HG03442 (cell line): ENCODE data around the gene SLC17A7.
A peak's percentile ranks its signal among the peaks of the same experiment; 100 is the strongest.
"Not testable (repeated sequence)": the region's sequence is repeated elsewhere in the genome, so short reads cannot be mapped to it uniquely, and the experiment has no call there.

ENCODE experiments used
- ATAC-seq: cut with Tn5 transposase; IDR thresholded peaks from one replicate; pipeline ENCODE4 v1.9.1; 2021; ENCODE audit warnings: mild to moderate bottlenecking, moderate library complexity; ENCODE audit not compliant: unreplicated experiment

SLC17A7 gene

GRCh38 chr19:49441210-49441959 is at the start of gene SLC17A7:
SLC17A7 (minus strand) TSS chr19:49441527; CDS start chr19:49441379, 148 bp downstream.
- no peak for ATAC-seq

- no peak for ATAC-seq
These were observed 49.1 kb upstream of the SLC17A7 start for GRCh38 chr19:49490287-49491029.

GRCh38 chr19:49489601-49490167 is 48.4 kb upstream of the SLC17A7 start:
- no peak for ATAC-seq

- ATAC-seq, result no peak
These were observed 47.7 kb upstream of the SLC17A7 start for GRCh38 chr19:49488863-49489537.

GRCh38 chr19:49488046-49488862 is 46.9 kb upstream of the SLC17A7 start:
- no peak for ATAC-seq

- peak; percentile 86 for ATAC-seq
These were observed 46.1 kb upstream of the SLC17A7 start, which contains the start of gene RPL13A for GRCh38 chr19:49487277-49488045. RPL13A (plus strand) TSS chr19:49487608; CDS start chr19:49487630, 22 bp downstream.

GRCh38 chr19:49486710-49487276 is 45.5 kb upstream of the SLC17A7 start:
- no peak for ATAC-seq

- ATAC-seq, result no peak
These were observed 44.9 kb upstream of the SLC17A7 start for GRCh38 chr19:49486232-49486631.

GRCh38 chr19:49481020-49481683 is 39.8 kb upstream of the SLC17A7 start:
- no peak for ATAC-seq

GRCh38 chr19:49479975-49480628 is 38.8 kb upstream of the SLC17A7 start:
- ATAC-seq, result no peak

- ATAC-seq, result no peak
These were observed 34.9 kb upstream of the SLC17A7 start for GRCh38 chr19:49475995-49476880.

GRCh38 chr19:49475191-49475917 is 34.0 kb upstream of the SLC17A7 start:
- ATAC-seq, result no peak

GRCh38 chr19:49474542-49474924 is 33.2 kb upstream of the SLC17A7 start:
- no peak for ATAC-seq

- peak; percentile 38 for ATAC-seq
These were observed 32.7 kb upstream of the SLC17A7 start, which contains the start of gene FLT3LG for GRCh38 chr19:49473868-49474541. FLT3LG (plus strand) TSS chr19:49474215; CDS start chr19:49474640, 425 bp downstream.

- ATAC-seq, result not testable (repeated sequence)
These were observed 32.2 kb upstream of the SLC17A7 start for GRCh38 chr19:49473501-49473867.

- no peak for ATAC-seq
These were observed 31.6 kb upstream of the SLC17A7 start for GRCh38 chr19:49472936-49473335.
